Loucy (cell line): ENCODE measurements around the gene CACNA1D.

Experiments used
- CTCF ChIP-seq: fragments of 200-600 bp; sonication (generic); conservative IDR thresholded peaks from 2 replicates; pipeline ENCODE4 v1.5.1; 2014; ENCODE audit warnings: mild to moderate bottlenecking, antibody characterized with exemption, low read length
- EZH2phosphoT487 ChIP-seq: fragments of 200-600 bp; IDR thresholded peaks from 2 replicates; pipeline ENCODE4 v1.6.1; 2018; ENCODE audit warnings: antibody characterized with exemption, mild to moderate bottlenecking, moderate library complexity, borderline replicate concordance

- TF ChIP-seq EZH2phosphoT487 (no peak), CTCF (no peak)
Observed at GRCh38 chr3:53846851-53847155, 352.4 kb downstream of the CACNA1D start.
